T-cell (primary cell): Measurements from ENCODE around the gene MAPKBP1. TPM values are rescaled to one million over a fixed set of nuclear protein-coding genes. Genes with fewer than 3 reads are reported as not detected.
A peak's percentile ranks its signal among the peaks of the same experiment; 100 is the strongest.

Source experiments
- ATAC-seq, 4 experiments: fragments of 200-7000 bp in 3 of 4; fragments of 150-1000 bp in 1 of 4; cut with Tn5 transposase; replicated peaks in 1 of 4; 1 replicate in 3 of 4; 2 replicates in 1 of 4; pipeline ENCODE4 v1.10.0; 2021; ENCODE audit warnings: moderate library complexity in 3 of 4, mild to moderate bottlenecking in 2 of 4, moderate number of reproducible peaks in 1 of 4
- CTCF ChIA-PET, 2 donors: fragments of 300-600 bp; sonication (Branson Sonifier 250); formaldehyde crosslinking; loops; one replicate each; lab custom pipeline; 2022; ENCODE audit warnings: antibody characterized with exemption in 2 of 2; lab: Charles Lee
- POLR2A ChIA-PET, 2 donors: fragments of 300-600 bp; sonication (Branson Sonifier 250); formaldehyde crosslinking; loops; one replicate each; lab custom pipeline; 2022; ENCODE audit warnings: antibody characterized with exemption in 2 of 2; lab: Charles Lee
- DNase-seq, 35 experiments: peaks; one replicate each; pipeline versions ENCODE4 v3.0.0 to v3.0.0-alpha.2; 2013 to 2023
- H3K27ac ChIP-seq: one replicate; pipeline ENCODE4 v1.5.1; 2013; ENCODE audit warnings: low read length
- H3K27me3 ChIP-seq, 2 experiments: replicated peaks in 1 of 2; 1 replicate in 1 of 2; 2 replicates in 1 of 2; pipeline versions ENCODE4 v1.6.1 to v1.7.0; 2013; ENCODE audit warnings: low read length in 1 of 2, mixed read lengths in 1 of 2; ENCODE audit not compliant: control insufficient read depth in 2 of 2, insufficient read depth in 2 of 2; ENCODE audit errors: extremely low read depth in 1 of 2
- H3K36me3 ChIP-seq, 2 donors: 1 replicate in 1 of 2; 2 replicates in 1 of 2; pipeline versions ENCODE4 v1.6.1 to v1.7.0; 2013; ENCODE audit warnings: low read length in 1 of 2; ENCODE audit not compliant: control insufficient read depth in 2 of 2, insufficient read depth in 1 of 2; ENCODE audit errors: extremely low read depth in 1 of 2
- H3K4me1 ChIP-seq, 2 experiments: 1 replicate in 1 of 2; 2 replicates in 1 of 2; pipeline versions ENCODE4 v1.6.1 to v1.7.0; 2013; ENCODE audit warnings: low read length in 2 of 2, mixed read lengths in 1 of 2; ENCODE audit not compliant: insufficient read depth in 2 of 2, control insufficient read depth in 1 of 2; ENCODE audit errors: extremely low read depth in 1 of 2
- H3K4me3 ChIP-seq, 2 donors: 1 replicate in 1 of 2; 2 replicates in 1 of 2; pipeline versions ENCODE4 v1.5.1 to v1.7.0; 2013; ENCODE audit warnings: mild to moderate bottlenecking in 2 of 2, low read length in 1 of 2, moderate library complexity in 1 of 2; ENCODE audit not compliant: control insufficient read depth in 1 of 2; ENCODE audit errors: extremely low read depth in 1 of 2
- H3K9me3 ChIP-seq: 2 replicates; pipeline ENCODE4 v1.7.0; 2013
- H3K27ac Mint-ChIP-seq, 2 donors: one replicate each; pipeline ENCODE4 v1.8.0; 2020 to 2021; ENCODE audit warnings: mild to moderate bottlenecking in 2 of 2, mixed read lengths in 2 of 2
- H3K27me3 Mint-ChIP-seq, 2 donors: one replicate each; pipeline ENCODE4 v1.8.0; 2021 to 2022; ENCODE audit warnings: mixed read lengths in 2 of 2
- H3K36me3 Mint-ChIP-seq: one replicate; pipeline ENCODE4 v1.8.0; 2021; ENCODE audit warnings: mixed read lengths
- H3K4me1 Mint-ChIP-seq, 3 donors: one replicate each; pipeline ENCODE4 v1.8.0; 2020 to 2022; ENCODE audit warnings: mixed read lengths in 3 of 3, mild to moderate bottlenecking in 1 of 3
- H3K4me3 Mint-ChIP-seq, 3 donors: one replicate each; pipeline ENCODE4 v1.8.0; 2020 to 2022; ENCODE audit warnings: mild to moderate bottlenecking in 3 of 3, mixed read lengths in 3 of 3, moderate library complexity in 3 of 3
- H3K9me3 Mint-ChIP-seq, 3 donors: one replicate each; pipeline ENCODE4 v1.8.0; 2020 to 2022; ENCODE audit warnings: mixed read lengths in 3 of 3
- WGBS: methylation state at CpG from one replicate; pipeline ENCODE4 v1.1.5; 2013; ENCODE audit warnings: missing lambda C conversion rate; ENCODE audit not compliant: insufficient coverage; 5-methylcytosine and 5-hydroxymethylcytosine counted together
- total RNA-seq, 35 experiments: library from RNA in 6 of 35; stranded (reverse) in 6 of 35; fragments of 120-200 nt in 1 of 35; gene quantifications; one replicate each; pipeline versions ENCODE4 v1.2.1 to v1.2.4 and lab custom pipeline; 2013 to 2026

Gene MAPKBP1
- total RNA-seq, 5 donors from 2014 or later (not counting 1 experiment from before 2014, with no cell fraction given): 37.0 to 44.8 (median 38.2) TPM

GRCh38 chr15:41872166-41872747 is 98.0 kb downstream of the MAPKBP1 start:
- POLR2A ChIA-PET: no interaction called here
- Histone ChIP-seq H3K27me3 (peaks cover 0 to 6% of the 10 kb centered on the region in 2 experiments), H3K27ac (no peak overlapping the region), H3K36me3 (no peaks in the 10 kb centered on the region), H3K9me3 (no peaks in the 10 kb centered on the region), H3K4me3 (no peak overlapping the region), H3K4me1 (peaks cover 7 to 15% of the 10 kb centered on the region in 2 experiments)
- peaks cover 11 to 14% (median 12%) of the 10 kb centered on the region in 3 donors for H3K4me1 Mint-ChIP-seq
- no peak overlapping the region for H3K27ac Mint-ChIP-seq
- DNase-seq (no peak), ATAC-seq (no peak)
- H3K4me3 Mint-ChIP-seq: no peak overlapping the region
- CTCF ChIA-PET: no interaction called here
- no peaks in the 10 kb centered on the region for H3K9me3 Mint-ChIP-seq
- no peaks in the 10 kb centered on the region for H3K27me3 Mint-ChIP-seq
- no peaks in the 10 kb centered on the region for H3K36me3 Mint-ChIP-seq
- WGBS: 92% methylated on average over 6 of the region's 9 CpGs

DNA sequence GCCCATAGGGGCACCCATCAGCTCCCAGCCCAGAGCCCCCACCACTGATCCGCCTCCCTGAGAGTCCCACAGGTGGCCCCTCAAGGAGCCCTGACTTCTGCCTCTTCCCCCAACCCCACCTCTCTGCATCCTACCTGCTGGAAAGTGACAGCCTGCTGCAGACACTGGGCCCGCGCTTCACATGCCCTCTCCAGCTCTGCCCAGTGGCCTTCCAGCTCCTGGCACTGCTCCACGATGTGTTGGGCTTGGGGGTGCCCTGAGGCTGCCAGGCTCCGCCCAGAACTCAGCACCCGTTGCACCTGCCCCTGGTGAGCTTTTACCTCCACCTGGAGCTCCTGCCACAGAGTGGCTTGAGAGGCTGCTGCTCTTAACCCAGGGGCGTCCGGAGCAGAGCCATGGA is 99.4 kb downstream of the MAPKBP1 start:
- H3K4me3 Mint-ChIP-seq: no peak overlapping the region

DNA sequence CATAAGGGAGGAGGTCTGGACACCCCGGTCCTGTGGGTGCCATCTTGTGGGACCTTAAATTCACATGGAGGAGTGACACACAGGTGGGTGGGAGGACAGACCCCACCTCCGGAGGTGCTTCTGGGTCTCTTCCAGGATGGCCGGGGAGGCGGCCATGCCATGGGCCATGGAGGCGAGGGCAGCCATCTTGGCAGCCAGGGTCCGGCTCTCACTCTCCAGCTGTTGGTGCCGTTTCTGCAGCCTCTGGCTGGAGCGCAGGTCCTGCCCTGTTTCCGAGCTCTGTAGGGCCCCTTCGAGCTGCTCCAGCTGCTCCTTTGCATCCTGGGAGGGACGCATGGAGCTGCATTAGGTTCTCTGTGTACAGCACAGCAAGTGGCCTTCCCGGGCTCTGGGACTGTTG is 100.5 kb downstream of the MAPKBP1 start:
- no peak overlapping the region for H3K27ac Mint-ChIP-seq
- DNase-seq (no peak), ATAC-seq (no peak)
- H3K36me3 ChIP-seq: no peaks in the 10 kb centered on the region
- peaks cover 0 to 3% of the 10 kb centered on the region in 2 donors for H3K27me3 Mint-ChIP-seq
- peaks cover 0 to 14% of the 10 kb centered on the region in 2 experiments for H3K27me3 ChIP-seq
- no peak overlapping the region for H3K27ac ChIP-seq
- no peak overlapping the region for H3K4me3 Mint-ChIP-seq
- no peaks in the 10 kb centered on the region for H3K36me3 Mint-ChIP-seq
- peaks cover 10 to 14% (median 11%) of the 10 kb centered on the region in 3 donors for H3K4me1 Mint-ChIP-seq
- no peaks in the 10 kb centered on the region for H3K9me3 Mint-ChIP-seq
- 92% methylated on average over 10 of the region's 12 CpGs for WGBS
- ChIA-PET POLR2A (no interaction called here), CTCF (interaction anchor here in 1 of 2 donors (0.6 kb wide), 1 partner anchor 50 kb away, joined by 3 read pairs; no protein-coding TSS in a partner anchor)
- no peaks in the 10 kb centered on the region for H3K9me3 ChIP-seq
- H3K4me1 ChIP-seq: peaks cover 7 to 15% of the 10 kb centered on the region in 2 experiments
- no peak overlapping the region for H3K4me3 ChIP-seq

More for the DNA sequence above, 99.4 kb downstream of the MAPKBP1 start:
- ChIA-PET CTCF (no interaction called here), POLR2A (no interaction called here)
- Histone ChIP-seq H3K4me3 (no peak overlapping the region), H3K4me1 (peaks cover 7 to 15% of the 10 kb centered on the region in 2 experiments), H3K9me3 (no peaks in the 10 kb centered on the region), H3K36me3 (no peaks in the 10 kb centered on the region), H3K27ac (no peak overlapping the region), H3K27me3 (peaks cover 0 to 6% of the 10 kb centered on the region in 2 experiments)
- no peak for ATAC-seq
- Mint-ChIP-seq H3K9me3 (no peaks in the 10 kb centered on the region), H3K27ac (no peak overlapping the region), H3K4me1 (peaks cover 11 to 14% (median 12%) of the 10 kb centered on the region in 3 donors), H3K27me3 (no peaks in the 10 kb centered on the region), H3K36me3 (no peaks in the 10 kb centered on the region)
- DNase-seq: no peak
- WGBS: 79% methylated on average over 8 of the region's 8 CpGs

DNA sequence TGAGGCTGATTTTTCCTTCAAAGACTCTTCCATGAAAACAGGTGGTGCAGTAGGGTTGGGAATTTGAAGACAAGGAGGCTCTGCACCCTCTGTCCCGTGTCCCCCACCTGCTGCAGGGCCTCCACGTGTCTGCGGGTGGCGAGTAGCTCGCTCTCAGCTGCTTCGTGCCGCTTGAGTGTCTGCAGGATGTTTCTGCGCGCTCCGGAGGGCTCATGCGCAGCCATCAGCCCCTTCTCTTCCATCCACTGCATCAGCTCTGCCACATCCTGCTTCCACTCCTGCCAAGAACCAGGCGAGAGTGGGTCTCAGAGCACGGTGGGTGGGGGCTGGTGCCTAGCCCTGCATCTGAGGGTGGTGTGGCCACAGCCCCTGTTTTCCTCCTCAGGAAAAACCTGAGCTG is 101.7 kb downstream of the MAPKBP1 start:
- H3K27ac ChIP-seq: no peak overlapping the region
- Mint-ChIP-seq H3K4me1 (peaks cover 4 to 12% (median 4%) of the 10 kb centered on the region in 3 donors), H3K36me3 (no peaks in the 10 kb centered on the region), H3K27me3 (peaks cover 5 to 8% of the 10 kb centered on the region in 2 donors), H3K4me3 (no peak overlapping the region), H3K9me3 (no peaks in the 10 kb centered on the region), H3K27ac (no peak overlapping the region)
- peaks cover 1 to 3% of the 10 kb centered on the region in 2 experiments for H3K4me1 ChIP-seq
- H3K9me3 ChIP-seq: no peaks in the 10 kb centered on the region
- H3K36me3 ChIP-seq: no peaks in the 10 kb centered on the region
- ChIA-PET POLR2A (interaction anchor here in 1 of 2 donors (0.5 kb wide), 1 partner anchor 99 kb away, joined by 3 read pairs; no protein-coding TSS in a partner anchor), CTCF (no interaction called here)
- 77% methylated on average over 9 of the region's 13 CpGs for WGBS
- ATAC-seq (peak in 1 of 4 experiments; percentile 18), DNase-seq (no peak)
- no peak overlapping the region for H3K4me3 ChIP-seq
- peaks cover 0 to 23% of the 10 kb centered on the region in 2 experiments for H3K27me3 ChIP-seq

- Histone ChIP-seq H3K9me3 (no peaks in the 10 kb centered on the region), H3K27me3 (peaks cover 0 to 30% of the 10 kb centered on the region in 2 experiments), H3K4me1 (peaks cover 0 to 7% of the 10 kb centered on the region in 2 experiments), H3K27ac (no peak overlapping the region), H3K36me3 (no peaks in the 10 kb centered on the region), H3K4me3 (no peak overlapping the region)
- H3K4me3 Mint-ChIP-seq: no peak overlapping the region
- ATAC-seq: no peak
- no peaks in the 10 kb centered on the region for H3K9me3 Mint-ChIP-seq
- 77% methylated on average over 12 of the region's 12 CpGs for WGBS
- CTCF ChIA-PET: no interaction called here
- POLR2A ChIA-PET: interaction anchor here in 1 of 2 donors (0.5 kb wide), 1 partner anchor 114 kb away, joined by 5 read pairs; no protein-coding TSS in a partner anchor
- peaks cover 10 to 15% of the 10 kb centered on the region in 2 donors for H3K27me3 Mint-ChIP-seq
- DNase-seq: no peak
- peaks cover 5 to 15% (median 6%) of the 10 kb centered on the region in 3 donors for H3K4me1 Mint-ChIP-seq
- no peak overlapping the region for H3K27ac Mint-ChIP-seq
- no peaks in the 10 kb centered on the region for H3K36me3 Mint-ChIP-seq
Measured at GRCh38 chr15:41876689-41877088, 102.4 kb downstream of the MAPKBP1 start.
